GM21528 (cell line): ENCODE data around the gene TCERG1L.

Experiments used
- ATAC-seq: cut with Tn5 transposase; IDR thresholded peaks from one replicate; pipeline ENCODE4 v1.9.1; 2021; ENCODE audit warnings: mild to moderate bottlenecking, moderate library complexity; ENCODE audit not compliant: unreplicated experiment, low FRiP score

The TCERG1L gene

GRCh38 chr10:131272897-131273451 lies 38.5 kb downstream of the TCERG1L start:
- no peak for ATAC-seq

DNA sequence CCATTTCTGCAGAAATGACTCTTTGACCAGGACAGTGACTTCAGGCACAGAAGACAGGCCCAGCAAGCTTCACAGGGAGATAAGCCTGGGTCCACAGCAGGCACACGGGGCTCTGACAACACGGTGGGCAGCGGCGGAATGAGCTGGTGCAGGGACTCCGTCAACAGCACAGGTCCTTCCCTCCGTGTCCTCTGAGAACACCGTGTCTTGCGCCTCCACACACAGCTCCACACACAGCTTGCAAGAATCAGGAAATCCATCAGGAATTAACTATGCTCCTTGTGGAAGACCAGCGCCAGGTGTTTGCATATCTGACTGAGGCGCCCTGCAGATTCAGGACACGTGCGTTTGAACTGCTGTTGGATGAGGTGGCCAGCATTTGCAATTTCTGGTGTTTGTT lies 39.6 kb downstream of the TCERG1L start:
- no peak for ATAC-seq

- no peak for ATAC-seq
These were observed 40.2 kb downstream of the TCERG1L start for GRCh38 chr10:131271195-131271880.

DNA sequence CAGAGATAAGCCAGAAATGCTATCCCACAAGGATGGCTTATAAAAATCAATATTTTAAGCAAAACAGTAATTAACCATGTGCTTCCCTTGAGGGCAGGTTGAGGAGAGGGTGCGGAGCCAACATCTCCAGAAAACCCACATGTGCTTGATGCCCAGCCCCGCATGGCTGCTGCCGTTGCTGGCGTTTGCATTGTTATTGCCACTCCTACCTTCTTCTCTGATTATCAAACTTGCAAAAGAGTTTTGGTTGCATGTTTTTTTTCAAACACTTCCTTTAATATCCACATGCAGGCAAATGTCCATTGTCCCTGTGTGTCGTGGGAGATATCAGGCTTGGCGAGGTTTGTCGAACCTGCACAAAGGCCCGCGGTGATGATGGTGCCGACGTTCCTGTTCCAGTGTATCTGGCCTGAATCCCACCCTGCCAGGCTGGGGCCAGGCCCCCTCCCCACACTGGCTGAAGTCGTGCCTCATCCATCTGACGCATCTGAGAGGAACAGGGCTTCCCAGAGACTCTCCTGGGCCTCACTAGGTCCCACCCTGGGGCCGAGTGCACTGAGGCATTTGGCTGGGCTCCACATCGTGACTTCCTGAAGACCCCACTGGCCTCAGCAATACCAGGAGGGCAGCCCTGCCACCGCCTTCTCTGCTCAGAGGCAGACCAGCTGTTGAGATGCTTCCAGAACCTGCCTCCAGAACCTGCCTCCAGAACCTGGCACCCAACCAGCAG lies 40.9 kb downstream of the TCERG1L start:
- no peak for ATAC-seq

DNA sequence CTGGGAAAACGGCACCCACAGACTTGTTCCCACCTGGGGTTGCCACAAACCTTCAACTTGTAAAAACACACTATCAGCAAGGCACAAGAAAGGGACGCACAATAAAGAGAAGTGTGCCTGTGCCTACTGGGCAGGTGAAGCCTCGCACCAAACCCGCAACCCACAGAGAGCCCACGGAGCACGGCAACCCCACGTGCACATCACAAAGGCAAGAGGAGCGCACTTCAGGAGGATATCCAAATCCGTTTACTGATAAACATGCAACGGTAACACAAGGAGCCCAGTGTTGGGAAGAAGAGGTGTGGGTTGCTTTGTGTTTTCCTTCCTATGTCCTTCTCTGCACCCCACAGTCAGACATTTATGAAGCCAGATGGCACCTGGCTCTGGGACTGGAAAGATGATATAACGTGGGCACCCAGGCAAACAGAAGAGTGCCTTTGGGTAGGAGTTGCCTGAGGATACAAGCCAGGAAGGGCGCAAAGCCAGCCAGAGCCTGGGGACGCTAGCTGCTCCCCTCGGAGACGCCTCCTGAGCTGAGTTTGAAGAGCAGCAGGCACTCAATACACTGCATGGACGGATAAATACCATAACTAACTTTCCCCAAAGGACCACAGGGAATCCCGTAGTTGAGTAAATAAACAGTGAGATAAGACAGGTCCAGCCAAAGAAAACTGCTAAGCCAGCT lies 41.6 kb downstream of the TCERG1L start:
- no peak for ATAC-seq

DNA sequence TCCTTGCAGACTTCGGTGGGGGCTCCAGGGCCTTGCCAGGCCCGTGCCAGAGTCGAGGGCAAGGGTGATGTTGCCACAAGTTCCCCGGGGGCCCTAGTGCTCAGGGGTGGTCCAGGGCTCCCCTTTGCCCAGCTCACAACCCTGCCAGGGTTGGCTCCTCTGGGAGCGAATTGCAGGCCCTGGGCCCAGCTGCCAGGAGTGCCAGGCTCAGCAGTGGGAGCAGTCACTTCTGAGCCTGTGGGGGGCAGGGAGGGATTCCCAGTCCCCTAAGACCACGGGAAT lies 43.8 kb downstream of the TCERG1L start:
- no peak for ATAC-seq

DNA sequence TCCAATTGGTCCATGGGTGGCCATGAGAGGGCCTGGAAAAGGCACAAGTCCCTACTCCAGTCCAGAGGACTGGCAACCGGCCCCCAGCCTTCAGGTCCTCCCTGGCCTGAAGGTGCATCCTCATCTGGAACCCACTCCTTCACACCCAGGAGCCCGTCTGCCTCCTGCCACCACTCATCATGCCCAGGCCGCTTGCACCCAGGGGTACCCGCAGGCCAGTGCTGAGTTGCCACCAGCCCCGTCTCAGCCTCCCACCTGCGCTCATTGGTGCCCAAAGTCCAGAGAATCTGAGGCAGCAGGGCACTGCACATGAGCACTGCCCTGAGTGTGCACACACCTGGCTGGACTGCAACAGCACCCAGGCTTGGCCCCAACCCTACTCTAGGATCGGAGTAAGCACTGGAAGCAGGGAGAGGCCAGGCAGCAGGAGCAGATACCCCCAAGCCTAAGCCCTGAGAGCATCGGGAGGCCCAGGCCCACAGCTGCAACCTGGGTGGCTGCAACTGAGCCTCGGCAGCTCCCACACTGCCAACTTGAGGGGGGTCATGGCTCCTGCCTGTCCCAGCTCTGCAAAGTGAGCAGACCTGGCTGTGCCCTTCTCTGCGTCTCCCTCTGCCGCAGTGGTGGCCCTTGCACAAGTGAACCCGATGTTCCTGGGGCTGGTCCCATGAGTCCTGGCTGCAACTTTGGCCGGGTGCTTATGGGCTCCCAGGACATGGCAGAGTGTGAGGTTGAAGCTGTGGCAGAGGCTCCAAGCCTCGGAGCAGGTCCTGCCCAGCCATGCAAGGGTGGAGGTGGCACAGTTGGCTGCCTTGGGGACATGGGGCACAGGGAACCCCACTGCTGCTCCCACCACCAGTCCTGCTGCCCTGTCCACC lies 44.3 kb downstream of the TCERG1L start:
- ATAC-seq, result no peak

- no peak for ATAC-seq
These were observed 47.3 kb downstream of the TCERG1L start for GRCh38 chr10:131264110-131264788.

DNA sequence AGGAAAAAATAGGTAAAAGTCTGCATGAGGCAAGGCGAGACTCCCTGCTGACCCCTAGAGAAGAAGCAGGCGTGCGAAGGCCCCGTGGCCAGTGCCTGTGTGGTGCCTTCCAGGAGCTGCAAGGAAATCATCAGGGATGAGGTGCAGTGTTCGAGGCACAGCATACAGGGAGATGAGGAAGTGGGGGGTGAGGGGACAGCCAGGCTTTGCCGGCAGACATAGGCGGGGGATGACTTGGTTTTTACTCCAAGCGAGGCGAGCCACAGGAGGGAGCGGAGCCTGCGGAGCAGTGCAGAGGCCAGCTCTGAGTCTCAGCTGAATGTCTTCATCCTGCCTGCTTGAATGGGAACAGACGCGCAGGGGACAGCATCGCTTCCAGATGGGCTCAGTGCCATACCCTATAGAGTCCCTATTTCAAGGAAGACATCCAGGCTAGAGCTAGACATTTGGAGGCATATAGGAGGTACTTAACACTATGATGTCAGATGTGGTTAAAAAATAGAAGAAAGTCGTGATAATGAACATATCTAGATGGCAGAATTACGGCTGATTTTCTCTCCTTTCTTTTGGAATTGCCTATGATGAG lies 49.5 kb downstream of the TCERG1L start:
- ATAC-seq, result no peak

DNA sequence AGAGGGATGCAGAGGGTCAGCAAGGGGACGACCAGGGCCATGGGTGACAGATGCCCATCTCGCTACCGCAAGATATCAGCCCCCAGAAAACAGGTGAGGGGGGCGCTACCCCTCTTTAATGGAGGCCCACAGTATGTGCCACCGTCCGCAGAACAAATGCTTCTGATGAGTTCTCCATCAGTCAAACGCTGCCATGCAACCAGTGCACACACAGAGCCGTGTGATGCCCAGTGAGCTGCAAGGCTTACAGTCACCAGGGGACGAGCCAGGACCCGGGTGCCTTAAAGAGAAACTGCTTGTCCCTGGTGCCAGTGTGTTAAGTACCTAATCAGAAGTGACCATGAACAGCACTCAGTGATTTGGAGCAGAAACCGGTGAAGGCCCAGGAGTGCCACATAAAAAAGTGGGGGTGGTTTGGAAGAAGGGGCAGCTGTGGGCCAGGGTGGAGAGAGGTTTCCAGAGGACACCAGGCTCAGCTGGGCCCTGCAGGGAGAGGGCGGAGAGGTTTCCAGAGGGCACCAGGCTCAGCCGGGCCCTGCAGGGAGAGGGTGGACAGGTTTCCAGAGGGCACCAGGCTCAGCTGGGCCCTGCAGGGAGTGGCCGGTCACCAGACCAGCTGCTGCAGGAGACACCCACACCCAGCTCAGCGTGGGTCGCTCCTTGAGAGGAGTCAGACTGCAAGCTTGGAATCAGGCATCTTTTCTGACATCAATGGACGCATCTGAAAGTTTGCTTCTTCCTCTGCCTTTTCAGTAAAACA lies 50.9 kb downstream of the TCERG1L start:
- ATAC-seq, result no peak

GRCh38 chr10:131260031-131260430 lies 51.5 kb downstream of the TCERG1L start:
- no peak for ATAC-seq

DNA sequence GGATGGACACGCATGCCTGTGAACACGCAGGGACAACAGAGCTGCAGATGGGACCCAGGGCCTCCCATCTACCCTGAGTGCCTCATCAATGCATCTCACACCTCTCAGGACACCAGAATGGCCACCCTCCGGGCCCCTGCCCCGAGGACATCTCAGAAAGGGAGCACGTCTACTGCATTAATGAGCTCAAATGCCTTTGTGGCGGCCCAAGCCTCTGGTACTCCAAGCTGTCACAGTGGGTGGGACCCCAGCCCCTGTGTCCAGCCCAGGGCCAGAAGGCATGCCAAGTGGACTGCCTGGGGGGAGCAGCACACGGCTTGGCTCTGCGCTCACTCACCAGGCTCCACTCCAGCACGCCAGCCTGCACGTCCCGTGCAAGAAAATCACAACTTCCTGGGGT lies 52.0 kb downstream of the TCERG1L start:
- ATAC-seq, result no peak

DNA sequence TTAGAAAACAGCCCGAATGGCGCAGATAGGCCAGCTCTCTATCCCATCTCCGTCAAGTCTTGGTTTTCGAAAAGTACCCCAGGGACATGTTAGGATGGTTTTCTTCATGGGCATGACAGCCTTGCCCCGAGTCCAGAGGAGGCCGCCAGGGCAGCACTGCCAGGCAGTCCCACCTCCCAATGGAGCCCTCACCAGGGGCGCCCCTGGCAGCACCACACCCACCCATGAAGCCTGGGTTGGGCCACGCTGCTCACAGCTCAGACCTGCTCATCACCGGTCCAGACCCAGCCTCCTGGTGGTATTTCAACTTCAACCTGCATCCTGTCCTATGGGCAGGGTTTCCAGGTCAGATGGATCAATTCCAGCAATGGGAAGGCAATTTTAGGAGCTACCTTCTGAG lies 53.3 kb downstream of the TCERG1L start:
- ATAC-seq, result no peak

DNA sequence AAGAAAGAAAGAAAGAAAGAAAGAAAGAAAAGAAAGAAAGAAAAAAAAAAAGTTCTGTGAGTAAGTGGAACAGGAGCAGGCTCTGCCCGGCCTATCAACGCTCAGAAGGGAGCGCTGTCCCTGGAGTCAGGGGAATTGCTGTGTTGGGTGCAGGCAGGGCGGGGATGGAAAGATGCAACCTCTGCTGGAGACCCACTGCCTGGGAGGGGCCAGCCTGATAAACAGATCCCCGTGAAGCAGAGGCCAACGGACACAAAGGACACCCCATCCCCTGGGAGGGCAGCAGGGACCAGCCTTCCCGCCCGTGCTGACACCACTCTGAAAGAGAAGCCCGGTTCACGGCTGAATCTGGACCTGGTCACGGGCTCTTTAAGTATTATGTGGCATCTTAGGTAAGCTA lies 54.5 kb downstream of the TCERG1L start:
- no peak for ATAC-seq

DNA sequence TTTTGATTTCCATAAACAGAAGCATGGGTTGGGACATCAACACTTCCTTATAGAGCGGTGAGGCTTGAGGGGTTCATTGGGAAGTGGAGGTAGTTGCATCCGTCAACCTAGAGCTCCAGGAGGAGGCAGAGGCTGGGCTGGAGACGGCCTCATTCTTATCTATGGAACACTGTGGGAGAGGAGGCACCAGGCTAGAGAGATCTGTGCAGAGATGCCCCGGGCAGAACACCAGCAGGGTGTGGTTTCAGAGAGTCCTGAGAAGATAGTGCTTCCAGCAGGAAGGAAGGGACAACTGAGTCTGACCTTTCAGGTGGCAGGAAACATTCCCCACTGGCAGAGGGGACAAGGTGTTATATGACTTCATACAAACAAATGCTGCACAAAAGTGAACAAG lies 56.7 kb downstream of the TCERG1L start:
- ATAC-seq, result no peak

GRCh38 chr10:131253931-131254858 lies 57.3 kb downstream of the TCERG1L start:
- ATAC-seq, result no peak

- no peak for ATAC-seq
These were observed 58.8 kb downstream of the TCERG1L start for GRCh38 chr10:131252567-131253276.
